Stimulated activated memory B cell treated with anti-CD40 and anti-IgM and Interleukin-4, amounts not matched to agents 10 μg/mL and 1 μg/mL and 100 μg/mL, for 72 hours (primary cell): Measurements from ENCODE around the gene SPSB4.

Experiments
- ATAC-seq: fragments of 150-1000 bp; cut with Tn5 transposase; 2 replicates; pipeline ENCODE4 v1.10.0; 2021
- H3K27ac Mint-ChIP-seq: one replicate; pipeline ENCODE4 v1.8.0; 2022; ENCODE audit warnings: mild to moderate bottlenecking, mixed read lengths
- H3K27me3 Mint-ChIP-seq: one replicate; pipeline ENCODE4 v1.8.0; 2022; ENCODE audit warnings: mixed read lengths
- H3K36me3 Mint-ChIP-seq: one replicate; pipeline ENCODE4 v1.8.0; 2022; ENCODE audit warnings: mixed read lengths
- H3K4me1 Mint-ChIP-seq: one replicate; pipeline ENCODE4 v1.8.0; 2022; ENCODE audit warnings: mixed read lengths
- H3K4me3 Mint-ChIP-seq: one replicate; pipeline ENCODE4 v1.8.0; 2022; ENCODE audit warnings: mild to moderate bottlenecking, moderate library complexity, mixed read lengths
- H3K9me3 Mint-ChIP-seq: one replicate; pipeline ENCODE4 v1.8.0; 2022; ENCODE audit warnings: mixed read lengths

Gene SPSB4

GRCh38 chr3:141093971-141094684, 43.0 kb downstream of the SPSB4 start:
- no peak overlapping the region for H3K27ac Mint-ChIP-seq

GRCh38 chr3:141094790-141095545, 43.8 kb downstream of the SPSB4 start:
- H3K4me1 Mint-ChIP-seq = no peaks in the 10 kb centered on the region
- H3K36me3 Mint-ChIP-seq = no peaks in the 10 kb centered on the region
- H3K27me3 Mint-ChIP-seq = peaks cover 9% of the 10 kb centered on the region
- ATAC-seq = no peak
- H3K9me3 Mint-ChIP-seq = no peaks in the 10 kb centered on the region
- H3K4me3 Mint-ChIP-seq = no peak overlapping the region
- no peak overlapping the region for H3K27ac Mint-ChIP-seq

More at GRCh38 chr3:141093971-141094684, 43.0 kb downstream of the SPSB4 start:
- no peaks in the 10 kb centered on the region for H3K4me1 Mint-ChIP-seq
- ATAC-seq = no peak
- no peak overlapping the region for H3K4me3 Mint-ChIP-seq
- H3K27me3 Mint-ChIP-seq = peaks cover under 1% of the 10 kb centered on the region
- no peaks in the 10 kb centered on the region for H3K36me3 Mint-ChIP-seq
- no peaks in the 10 kb centered on the region for H3K9me3 Mint-ChIP-seq

- no peak overlapping the region for H3K27ac Mint-ChIP-seq
- no peak for ATAC-seq
These were observed 44.4 kb downstream of the SPSB4 start for GRCh38 chr3:141095546-141095937.

GRCh38 chr3:141096164-141096563, 45.0 kb downstream of the SPSB4 start:
- Mint-ChIP-seq H3K4me1 (no peaks in the 10 kb centered on the region), H3K9me3 (no peaks in the 10 kb centered on the region), H3K4me3 (no peak overlapping the region), H3K27ac (no peak overlapping the region), H3K27me3 (peaks cover 14% of the 10 kb centered on the region), H3K36me3 (no peaks in the 10 kb centered on the region)
- ATAC-seq = no peak

More at GRCh38 chr3:141095546-141095937, 44.4 kb downstream of the SPSB4 start:
- no peaks in the 10 kb centered on the region for H3K9me3 Mint-ChIP-seq
- H3K4me1 Mint-ChIP-seq = no peaks in the 10 kb centered on the region
- H3K27me3 Mint-ChIP-seq = peaks cover 14% of the 10 kb centered on the region
- no peaks in the 10 kb centered on the region for H3K36me3 Mint-ChIP-seq
- no peak overlapping the region for H3K4me3 Mint-ChIP-seq

- H3K9me3 Mint-ChIP-seq = no peaks in the 10 kb centered on the region
- no peak for ATAC-seq
- H3K4me1 Mint-ChIP-seq = no peaks in the 10 kb centered on the region
- no peak overlapping the region for H3K27ac Mint-ChIP-seq
- no peaks in the 10 kb centered on the region for H3K36me3 Mint-ChIP-seq
- peaks cover 19% of the 10 kb centered on the region for H3K27me3 Mint-ChIP-seq
- no peak overlapping the region for H3K4me3 Mint-ChIP-seq
These were observed 45.8 kb downstream of the SPSB4 start for GRCh38 chr3:141096981-141097380.

- H3K9me3 Mint-ChIP-seq = no peaks in the 10 kb centered on the region
- peaks cover 27% of the 10 kb centered on the region for H3K27me3 Mint-ChIP-seq
- no peak overlapping the region for H3K4me3 Mint-ChIP-seq
- H3K27ac Mint-ChIP-seq = no peak overlapping the region
- no peaks in the 10 kb centered on the region for H3K36me3 Mint-ChIP-seq
- ATAC-seq = no peak
- H3K4me1 Mint-ChIP-seq = no peaks in the 10 kb centered on the region
These were observed 49.0 kb downstream of the SPSB4 start for GRCh38 chr3:141100112-141100511.

GRCh38 chr3:141100531-141101320, 49.6 kb downstream of the SPSB4 start:
- no peaks in the 10 kb centered on the region for H3K36me3 Mint-ChIP-seq
- no peak overlapping the region for H3K27ac Mint-ChIP-seq
- H3K4me1 Mint-ChIP-seq = no peaks in the 10 kb centered on the region
- H3K27me3 Mint-ChIP-seq = peaks cover 27% of the 10 kb centered on the region
- no peak for ATAC-seq
- no peaks in the 10 kb centered on the region for H3K9me3 Mint-ChIP-seq
- H3K4me3 Mint-ChIP-seq = no peak overlapping the region

GRCh38 chr3:141102372-141102771, 51.2 kb downstream of the SPSB4 start:
- ATAC-seq = no peak
- Mint-ChIP-seq H3K4me1 (no peaks in the 10 kb centered on the region), H3K27ac (no peak overlapping the region), H3K4me3 (no peak overlapping the region), H3K36me3 (no peaks in the 10 kb centered on the region), H3K9me3 (no peaks in the 10 kb centered on the region), H3K27me3 (peaks cover 27% of the 10 kb centered on the region)

GRCh38 chr3:141103067-141103466, 51.9 kb downstream of the SPSB4 start:
- Mint-ChIP-seq H3K27me3 (peaks cover 27% of the 10 kb centered on the region), H3K9me3 (no peaks in the 10 kb centered on the region), H3K4me3 (no peak overlapping the region), H3K27ac (no peak overlapping the region), H3K4me1 (no peaks in the 10 kb centered on the region), H3K36me3 (no peaks in the 10 kb centered on the region)
- no peak for ATAC-seq

- Mint-ChIP-seq H3K4me1 (no peaks in the 10 kb centered on the region), H3K27ac (no peak overlapping the region), H3K4me3 (no peak overlapping the region), H3K9me3 (no peaks in the 10 kb centered on the region), H3K36me3 (no peaks in the 10 kb centered on the region), H3K27me3 (peaks cover 27% of the 10 kb centered on the region)
- ATAC-seq = no peak
These were observed 52.4 kb downstream of the SPSB4 start for GRCh38 chr3:141103503-141103902.

- Mint-ChIP-seq H3K9me3 (no peaks in the 10 kb centered on the region), H3K4me3 (no peak overlapping the region), H3K27me3 (peaks cover 24% of the 10 kb centered on the region), H3K36me3 (no peaks in the 10 kb centered on the region), H3K4me1 (no peaks in the 10 kb centered on the region), H3K27ac (no peak overlapping the region)
- no peak for ATAC-seq
These were observed 53.1 kb downstream of the SPSB4 start for GRCh38 chr3:141104151-141104821.

- no peak overlapping the region for H3K4me3 Mint-ChIP-seq
- H3K4me1 Mint-ChIP-seq = no peaks in the 10 kb centered on the region
- no peak for ATAC-seq
- H3K27me3 Mint-ChIP-seq = peaks cover 13% of the 10 kb centered on the region
- H3K9me3 Mint-ChIP-seq = no peaks in the 10 kb centered on the region
- no peaks in the 10 kb centered on the region for H3K36me3 Mint-ChIP-seq
- H3K27ac Mint-ChIP-seq = no peak overlapping the region
These were observed 54.9 kb downstream of the SPSB4 start for GRCh38 chr3:141105828-141106628.

- Mint-ChIP-seq H3K4me3 (no peak overlapping the region), H3K27me3 (peaks cover 12% of the 10 kb centered on the region), H3K9me3 (no peaks in the 10 kb centered on the region), H3K27ac (no peak overlapping the region), H3K4me1 (no peaks in the 10 kb centered on the region), H3K36me3 (no peaks in the 10 kb centered on the region)
- ATAC-seq = no peak
These were observed 55.7 kb downstream of the SPSB4 start for GRCh38 chr3:141106842-141107241.

- Mint-ChIP-seq H3K36me3 (no peaks in the 10 kb centered on the region), H3K27me3 (peaks cover 7% of the 10 kb centered on the region), H3K4me3 (no peak overlapping the region), H3K4me1 (no peaks in the 10 kb centered on the region), H3K27ac (no peak overlapping the region), H3K9me3 (no peaks in the 10 kb centered on the region)
- no peak for ATAC-seq
These were observed 56.9 kb downstream of the SPSB4 start for GRCh38 chr3:141108039-141108438.
